Adipose tissue (tissue), 3 donors: ENCODE data around the gene MARK3. TPM values are rescaled to one million over a fixed set of nuclear protein-coding genes. Genes with fewer than 3 reads are reported as not detected.

ENCODE experiments used
- H3K27ac ChIP-seq: one replicate; pipeline ENCODE4 v1.5.1; 2013; ENCODE audit warnings: low read depth, low read length
- whole genome bisulfite sequencing, 3 donors: extraction: QIAGEN DNeasy Blood & Tissue Kit; methylation state at CpG; one replicate each; pipeline ENCODE4 v1.1.7; 2013; 5-methylcytosine and 5-hydroxymethylcytosine counted together
- polyA plus RNA-seq, 3 donors: library from polyadenylated mRNA; stranded (reverse); fragments of 200-250 nt; gene quantifications; one replicate each; pipeline ENCODE4 v1.2.3, GENCODE V29; 2013
- donor health status: healthy with polysubstance abuse.
- donor health status: Bipolar disorder and iron deficiency.
- donor health status: healthy.

Gene MARK3
- polyA plus RNA-seq, 3 donors = 36.4 to 47.8 (median 43.5) TPM

DNA sequence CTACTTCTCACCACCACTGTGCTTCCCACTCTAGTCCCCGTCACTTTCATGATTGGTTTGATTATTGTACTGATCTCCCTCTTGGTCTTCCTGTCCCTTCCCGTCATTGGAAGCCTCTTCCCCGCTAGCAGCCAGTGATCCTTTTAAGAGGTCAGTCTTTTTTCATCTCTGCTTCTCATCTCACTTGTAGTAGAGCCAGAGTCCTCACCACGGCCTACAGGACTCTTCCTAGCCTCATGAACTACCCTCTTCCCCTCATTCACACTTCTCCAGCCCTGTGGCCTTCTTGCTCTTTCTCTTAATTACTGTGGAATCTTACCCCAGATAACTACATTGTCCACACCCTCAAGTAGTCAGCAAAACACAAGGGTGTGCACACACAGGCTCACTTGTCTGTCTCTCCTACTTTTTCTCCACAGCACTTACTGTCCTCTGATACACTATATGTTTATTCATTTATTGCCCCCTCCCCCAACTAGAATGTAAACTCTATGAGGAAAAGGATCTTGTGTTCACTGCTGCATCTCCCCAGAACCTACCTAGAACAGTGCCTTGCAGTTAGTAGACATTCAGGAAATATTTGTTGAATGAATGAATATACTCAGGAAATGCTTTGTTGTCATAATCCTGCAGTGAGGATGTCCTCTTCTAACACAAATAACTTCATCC is 71.1 kb downstream of the MARK3 start:
- WGBS, 3 donors = 81 to 91% (median 82%) methylated on average over 4 of the region's 4 CpGs
- no peak overlapping the region for H3K27ac ChIP-seq

GRCh38 chr14:103460415-103460814 is 75.2 kb downstream of the MARK3 start:
- H3K27ac ChIP-seq = no peak overlapping the region
- 100% methylated on average over 1 of the region's 1 CpG for WGBS, 3 donors

- no peak overlapping the region for H3K27ac ChIP-seq
- WGBS, 3 donors = 56 to 88% (median 62%) methylated on average over 4 of the region's 4 CpGs
Measured at GRCh38 chr14:103463149-103463548, 77.9 kb downstream of the MARK3 start.

DNA sequence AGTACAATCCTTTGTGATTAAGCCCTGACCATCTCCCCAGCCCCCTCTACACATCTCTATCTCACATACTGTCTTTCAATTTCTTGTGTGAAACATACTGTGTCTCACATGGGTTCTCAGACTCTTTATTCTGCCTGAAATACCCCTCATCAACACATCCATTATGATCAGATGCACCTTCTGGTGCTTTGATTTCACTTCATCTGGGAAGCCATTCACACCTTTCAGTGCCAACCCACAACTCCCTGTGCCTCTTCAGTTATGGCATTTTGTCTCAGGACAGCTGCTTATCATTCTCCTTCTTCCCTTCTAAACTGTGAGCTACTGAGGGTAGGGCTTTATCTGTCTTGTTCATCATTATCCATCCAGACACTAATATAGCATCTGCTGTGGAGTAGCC is 78.6 kb downstream of the MARK3 start:
- no peak overlapping the region for H3K27ac ChIP-seq

GRCh38 chr14:103472939-103473338 is 87.7 kb downstream of the MARK3 start:
- 88 to 89% (median 88%) methylated on average over 5 of the region's 5 CpGs for WGBS, 3 donors

GRCh38 chr14:103474893-103475292 is 89.7 kb downstream of the MARK3 start:
- H3K27ac ChIP-seq = no peak overlapping the region
- WGBS, 3 donors = 91 to 96% (median 94%) methylated on average over 5 of the region's 5 CpGs

More at GRCh38 chr14:103472939-103473338, 87.7 kb downstream of the MARK3 start:
- no peak overlapping the region for H3K27ac ChIP-seq

GRCh38 chr14:103476065-103476464 is 90.8 kb downstream of the MARK3 start:
- 90 to 95% (median 93%) methylated on average over 3 of the region's 3 CpGs for WGBS, 3 donors
- H3K27ac ChIP-seq = no peak overlapping the region

GRCh38 chr14:103476631-103477030 is 91.4 kb downstream of the MARK3 start:
- no peak overlapping the region for H3K27ac ChIP-seq
- WGBS, 3 donors = 89 to 93% (median 92%) methylated on average over 5 of the region's 5 CpGs

GRCh38 chr14:103480595-103480994 is 95.4 kb downstream of the MARK3 start:
- WGBS, 3 donors = 54 to 73% (median 59%) methylated on average over 3 of the region's 3 CpGs
- H3K27ac ChIP-seq = no peak overlapping the region

DNA sequence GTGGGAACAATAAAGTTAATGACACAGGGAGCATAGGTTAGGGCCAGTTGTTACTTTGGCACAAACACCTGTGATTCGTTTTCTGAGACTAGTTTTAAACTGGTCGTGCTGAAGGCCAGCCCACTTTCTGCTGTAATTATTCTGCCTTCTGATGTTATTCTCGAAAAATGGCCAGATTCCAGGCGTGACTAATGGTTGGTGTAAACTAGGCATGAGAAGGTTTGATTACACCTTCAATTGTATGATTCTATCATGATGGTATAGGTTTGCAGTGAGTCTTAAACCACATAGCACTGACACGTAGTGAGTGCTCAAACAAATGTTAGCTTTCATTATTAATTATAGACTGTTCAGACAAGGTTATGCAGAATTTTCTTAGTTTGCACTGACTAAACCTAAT is 98.4 kb downstream of the MARK3 start:
- 35 to 64% (median 59%) methylated on average over 5 of the region's 5 CpGs for WGBS, 3 donors
- no peak overlapping the region for H3K27ac ChIP-seq

DNA sequence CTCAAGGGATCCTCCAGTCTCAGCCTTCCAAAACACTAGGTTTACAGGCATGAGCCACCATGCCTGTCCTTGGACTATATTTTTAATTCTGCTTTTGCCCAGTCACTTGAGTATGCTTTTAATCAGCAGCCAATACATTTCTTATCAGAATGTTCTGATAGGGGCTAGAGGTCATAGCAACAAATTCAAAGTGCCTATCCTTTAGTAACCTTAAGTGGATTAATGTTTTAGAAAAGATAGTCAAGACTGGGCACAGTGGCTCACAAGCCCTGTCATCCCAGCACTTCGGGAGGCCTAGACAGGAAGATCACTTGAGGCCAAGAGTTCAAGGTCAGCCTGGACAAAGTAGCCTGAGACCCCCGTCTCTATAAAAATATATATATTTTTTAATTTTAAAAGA is 100.3 kb downstream of the MARK3 start:
- WGBS, 3 donors = 72 to 95% (median 94%) methylated on average over 2 of the region's 2 CpGs
- no peak overlapping the region for H3K27ac ChIP-seq

DNA sequence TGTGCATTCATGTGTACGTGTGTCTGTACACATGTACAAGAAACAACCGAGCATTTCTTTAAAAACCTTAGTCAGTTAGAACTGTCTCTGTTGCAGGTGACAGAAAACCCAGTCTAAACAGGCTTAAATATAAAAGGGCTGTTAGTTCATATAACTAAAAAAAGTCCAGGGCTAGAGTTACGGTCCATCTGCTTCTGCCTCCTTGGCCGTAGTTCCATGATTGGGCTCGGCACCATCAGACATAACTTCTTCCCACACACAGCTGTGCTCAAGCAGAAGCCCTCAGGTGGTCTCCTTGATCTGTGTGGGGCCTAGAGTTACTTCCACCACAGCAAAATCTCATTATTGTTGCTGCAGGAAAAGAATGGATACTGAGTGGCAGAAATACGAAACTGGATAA is 102.9 kb downstream of the MARK3 start:
- 89 to 93% (median 92%) methylated on average over 6 of the region's 6 CpGs for WGBS, 3 donors
- no peak overlapping the region for H3K27ac ChIP-seq

- 71 to 82% (median 82%) methylated on average over 2 of the region's 2 CpGs for WGBS, 3 donors
- H3K27ac ChIP-seq = no peak overlapping the region
Measured at GRCh38 chr14:103488960-103489359, 103.7 kb downstream of the MARK3 start.

- WGBS, 3 donors = 79 to 84% (median 83%) methylated on average over 2 of the region's 2 CpGs
- no peak overlapping the region for H3K27ac ChIP-seq
Measured at GRCh38 chr14:103489621-103490020, 104.4 kb downstream of the MARK3 start.

DNA sequence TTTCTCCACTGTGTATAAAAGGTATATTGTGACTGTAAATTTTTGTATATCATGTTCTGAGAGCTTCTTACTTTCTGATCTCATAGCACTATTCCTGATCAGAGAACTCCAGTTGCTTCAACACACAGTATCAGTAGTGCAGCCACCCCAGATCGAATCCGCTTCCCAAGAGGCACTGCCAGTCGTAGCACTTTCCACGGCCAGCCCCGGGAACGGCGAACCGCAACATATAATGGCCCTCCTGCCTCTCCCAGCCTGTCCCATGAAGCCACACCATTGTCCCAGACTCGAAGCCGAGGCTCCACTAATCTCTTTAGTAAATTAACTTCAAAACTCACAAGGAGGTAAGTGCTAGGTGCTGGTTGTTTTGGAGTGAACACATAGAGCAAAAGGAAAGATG is 106.5 kb downstream of the MARK3 start:
- no peak overlapping the region for H3K27ac ChIP-seq
- WGBS, 3 donors = 85 to 94% (median 94%) methylated on average over 10 of the region's 10 CpGs

DNA sequence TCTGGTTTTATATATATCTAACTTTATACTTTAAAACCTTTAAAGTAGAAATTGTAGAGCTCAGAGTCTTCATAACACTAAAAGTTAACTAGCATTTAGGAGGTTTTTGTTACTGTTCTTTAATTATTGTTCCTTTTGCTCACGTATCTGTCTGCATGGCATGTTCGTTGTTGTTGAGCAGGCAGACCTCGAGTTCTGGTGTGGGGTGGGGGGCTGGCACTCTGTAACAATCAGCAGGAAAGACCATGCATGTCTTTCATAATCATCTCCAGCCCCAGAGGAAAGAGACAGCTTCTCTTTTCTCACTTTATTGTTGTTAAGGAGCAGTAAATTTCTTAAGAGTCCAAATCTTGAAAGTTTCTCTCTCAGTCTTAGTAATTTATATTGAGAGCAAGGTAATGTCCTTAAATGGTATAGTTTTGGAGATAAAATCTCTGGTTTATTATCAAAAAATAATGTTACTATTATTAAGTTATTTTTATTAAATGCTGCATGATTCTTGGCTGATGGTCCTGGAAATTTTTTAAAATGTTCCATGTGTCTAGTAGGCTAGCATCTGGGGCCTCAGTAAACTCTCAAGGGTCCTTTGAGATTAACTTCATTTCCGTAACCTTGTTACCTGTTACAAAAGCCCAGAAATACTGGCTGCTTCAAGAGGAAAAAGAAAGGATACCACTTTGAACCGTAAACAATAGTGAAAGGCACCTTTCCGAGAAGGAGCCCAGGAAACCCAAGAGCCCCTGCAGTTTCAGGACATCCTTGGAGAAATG is 107.1 kb downstream of the MARK3 start:
- no peak overlapping the region for H3K27ac ChIP-seq
- 52 to 90% (median 54%) methylated on average over 6 of the region's 6 CpGs for WGBS, 3 donors

DNA sequence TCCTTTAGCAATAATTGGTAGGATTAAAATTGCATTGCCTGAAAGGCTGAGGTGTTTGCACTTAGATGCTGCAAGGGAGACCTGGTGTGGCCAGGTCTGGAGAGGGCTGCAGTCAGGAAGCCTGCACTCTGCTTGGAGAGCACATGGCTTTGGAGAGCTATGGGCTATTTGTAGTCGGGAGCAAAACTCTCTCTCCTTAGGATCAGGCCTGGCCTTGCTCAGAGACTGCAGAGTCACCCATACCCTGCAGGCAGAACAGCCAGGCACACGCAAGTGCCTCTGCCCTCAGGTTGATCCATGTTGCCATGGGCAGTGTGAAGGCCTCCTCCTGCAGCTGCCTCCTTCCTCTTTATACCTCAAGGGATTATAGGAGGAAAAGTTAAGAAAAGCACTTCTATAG is 110.6 kb downstream of the MARK3 start:
- 65 to 73% (median 70%) methylated on average over 2 of the region's 2 CpGs for WGBS, 3 donors
- H3K27ac ChIP-seq = no peak overlapping the region

- H3K27ac ChIP-seq = no peak overlapping the region
- WGBS, 3 donors = 0 to 38% (median 38%) methylated on average over 1 of the region's 1 CpG
Measured at GRCh38 chr14:103496776-103497175, 111.6 kb downstream of the MARK3 start.

- WGBS, 3 donors = 66 to 82% (median 77%) methylated on average over 10 of the region's 10 CpGs
- no peak overlapping the region for H3K27ac ChIP-seq
Measured at GRCh38 chr14:103499709-103500108, 114.5 kb downstream of the MARK3 start.
